ENCODE results near the gene TIGAR.

- TF ChIP-seq CTCF (IDR thresholded peaks at IDR 0.05): no peak
- no peak for TF ChIP-seq POLR2A (IDR thresholded peaks at IDR 0.05)
- TF ChIP-seq POLR2AphosphoS5 (IDR thresholded peaks at IDR 0.05): no peak
Measured at GRCh38 chr12:4278329-4279197, 42.5 kb upstream of the TIGAR start.
